Measurements from ENCODE around the gene RABGAP1L. TPM values are rescaled to one million over a fixed set of nuclear protein-coding genes. Genes with fewer than 3 reads are reported as not detected.
"Not testable (repeated sequence)": the region's sequence is repeated elsewhere in the genome, so short reads cannot be mapped to it uniquely, and the experiment has no call there.

The RABGAP1L gene
- total RNA-seq, 1 donor from 2014 or later = 69.2 TPM

GRCh38 chr1:174606471-174606870 is 447.2 kb downstream of the RABGAP1L start:
- Histone ChIP-seq H3K27ac (replicated peaks) (no peak overlapping the region), H3K27me3 (ENCODE audit: low read depth) (no peaks in the 10 kb centered on the region), H3K36me3 (peaks cover 13% of the 10 kb centered on the region), H3K4me3 (no peak overlapping the region), H3K9me3 (replicated peaks) (peaks cover 15% of the 10 kb centered on the region), H3K4me1 (no peaks in the 10 kb centered on the region)
- no peak for TF ChIP-seq CTCF (IDR thresholded peaks at IDR 0.05; ENCODE audit: borderline replicate concordance)
- intact Hi-C loops (cut with micrococcal nuclease) = no loop called here
- DNase-seq = no peak

DNA sequence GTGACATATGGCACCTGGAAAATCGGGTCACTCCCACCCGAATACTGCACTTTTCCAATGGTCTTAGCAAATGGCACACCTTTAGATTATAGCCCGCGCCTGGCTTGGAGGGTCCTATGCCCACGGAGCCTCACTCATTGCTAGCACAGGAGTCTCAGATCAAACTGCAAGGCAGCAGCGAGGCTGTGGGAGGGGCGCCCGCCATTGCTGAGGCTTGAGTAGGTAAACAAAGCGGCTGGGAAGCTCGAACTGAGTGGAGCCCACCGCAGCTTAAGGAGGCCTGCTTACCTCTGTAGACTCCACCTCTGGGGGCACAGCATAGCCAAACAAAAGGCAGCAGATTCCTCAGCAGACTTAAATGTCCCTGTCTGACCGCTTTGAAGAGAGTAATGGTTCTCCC is 458.6 kb downstream of the RABGAP1L start:
- not testable (repeated sequence) for H3K36me3 ChIP-seq; H3K27ac ChIP-seq (replicated peaks)

DNA sequence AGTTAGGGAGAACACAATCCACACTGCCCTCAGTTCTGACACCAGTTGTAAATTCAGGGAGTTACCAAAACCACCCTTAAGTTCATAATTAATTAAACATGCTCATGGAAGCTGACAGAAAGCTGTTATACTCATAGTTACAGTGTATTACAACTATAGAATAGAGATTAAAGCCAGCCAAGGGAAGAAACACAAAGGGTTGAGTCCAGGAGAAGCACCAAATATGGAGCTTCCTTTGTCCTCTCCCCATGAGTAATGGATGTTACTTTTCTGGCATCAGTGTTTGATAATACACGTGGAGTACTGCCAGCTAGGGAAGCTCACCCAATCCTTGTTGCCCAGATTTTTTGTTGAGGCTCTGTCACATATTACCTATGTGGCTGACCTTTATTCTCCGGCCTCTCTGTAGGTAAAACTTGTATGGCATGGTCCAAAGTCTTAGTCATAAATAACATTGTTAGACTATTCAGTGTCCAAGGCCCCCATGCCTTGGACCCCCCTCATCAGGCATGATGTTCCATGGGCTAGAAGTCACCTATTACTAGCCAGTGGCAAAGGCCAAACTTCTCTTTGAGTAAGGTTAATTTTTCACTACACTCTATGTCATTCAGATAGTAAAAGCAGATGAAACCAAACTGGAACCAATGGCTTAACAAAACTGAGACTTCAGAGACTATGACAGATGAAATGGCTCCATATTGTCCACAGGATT is 464.2 kb downstream of the RABGAP1L start:
- intact Hi-C loops (cut with micrococcal nuclease) = no loop called here
- no peak for DNase-seq
- peaks cover 4% of the 10 kb centered on the region for H3K9me3 ChIP-seq (replicated peaks)

More for the DNA sequence above, 458.6 kb downstream of the RABGAP1L start:
- DNase-seq; H3K9me3 ChIP-seq (replicated peaks); H3K4me3 ChIP-seq; H3K27me3 ChIP-seq (ENCODE audit: low read depth); H3K4me1 ChIP-seq; intact Hi-C loops (cut with micrococcal nuclease): not testable (repeated sequence)

GRCh38 chr1:174626031-174627025 is 467.0 kb downstream of the RABGAP1L start:
- no peak overlapping the region for H3K27ac ChIP-seq (replicated peaks)
- no peak for DNase-seq
- no peak for TF ChIP-seq CTCF (IDR thresholded peaks at IDR 0.05; ENCODE audit: borderline replicate concordance)
- H3K9me3 ChIP-seq (replicated peaks) = peaks cover under 1% of the 10 kb centered on the region
- intact Hi-C loops (cut with micrococcal nuclease) = no loop called here
- H3K4me3 ChIP-seq = no peak overlapping the region
- no peaks in the 10 kb centered on the region for H3K36me3 ChIP-seq
- no peaks in the 10 kb centered on the region for H3K27me3 ChIP-seq (ENCODE audit: low read depth)
- no peaks in the 10 kb centered on the region for H3K4me1 ChIP-seq

More for the DNA sequence above, 464.2 kb downstream of the RABGAP1L start:
- no peak for TF ChIP-seq CTCF (IDR thresholded peaks at IDR 0.05; ENCODE audit: borderline replicate concordance)
- Histone ChIP-seq H3K27ac (replicated peaks) (no peak overlapping the region), H3K4me3 (no peak overlapping the region), H3K36me3 (no peaks in the 10 kb centered on the region), H3K27me3 (ENCODE audit: low read depth) (no peaks in the 10 kb centered on the region), H3K4me1 (no peaks in the 10 kb centered on the region)

GRCh38 chr1:174637487-174637886 is 478.2 kb downstream of the RABGAP1L start:
- no peaks in the 10 kb centered on the region for H3K4me1 ChIP-seq
- no peak overlapping the region for H3K27ac ChIP-seq (replicated peaks)
- H3K36me3 ChIP-seq = peaks cover 10% of the 10 kb centered on the region
- H3K27me3 ChIP-seq (ENCODE audit: low read depth) = no peaks in the 10 kb centered on the region
- no peak overlapping the region for H3K4me3 ChIP-seq
- no peaks in the 10 kb centered on the region for H3K9me3 ChIP-seq (replicated peaks)
- no peak for TF ChIP-seq CTCF (IDR thresholded peaks at IDR 0.05; ENCODE audit: borderline replicate concordance)
- DNase-seq = no peak
- intact Hi-C loops (cut with micrococcal nuclease) = no loop called here
